Myocyte (in vitro differentiated cells): Measurements from ENCODE around the gene OSBPL5. TPM values are rescaled to one million over a fixed set of nuclear protein-coding genes. Genes with fewer than 3 reads are reported as not detected.
A peak's percentile ranks its signal among the peaks of the same experiment; 100 is the strongest.

ENCODE experiments used
- DNase-seq: peaks from one replicate; pipeline ENCODE4 v3.0.0-alpha.2; 2012; ENCODE audit warnings: low read depth
- total RNA-seq: library from RNA; depleted of rRNA; stranded (reverse); fragments of >200 nt; gene quantifications from 2 replicates; pipeline ENCODE4 v1.2.3, GENCODE V29; 2014

OSBPL5 gene
- total RNA-seq, 1 donor from 2014 or later, result 21.2 TPM

DNA sequence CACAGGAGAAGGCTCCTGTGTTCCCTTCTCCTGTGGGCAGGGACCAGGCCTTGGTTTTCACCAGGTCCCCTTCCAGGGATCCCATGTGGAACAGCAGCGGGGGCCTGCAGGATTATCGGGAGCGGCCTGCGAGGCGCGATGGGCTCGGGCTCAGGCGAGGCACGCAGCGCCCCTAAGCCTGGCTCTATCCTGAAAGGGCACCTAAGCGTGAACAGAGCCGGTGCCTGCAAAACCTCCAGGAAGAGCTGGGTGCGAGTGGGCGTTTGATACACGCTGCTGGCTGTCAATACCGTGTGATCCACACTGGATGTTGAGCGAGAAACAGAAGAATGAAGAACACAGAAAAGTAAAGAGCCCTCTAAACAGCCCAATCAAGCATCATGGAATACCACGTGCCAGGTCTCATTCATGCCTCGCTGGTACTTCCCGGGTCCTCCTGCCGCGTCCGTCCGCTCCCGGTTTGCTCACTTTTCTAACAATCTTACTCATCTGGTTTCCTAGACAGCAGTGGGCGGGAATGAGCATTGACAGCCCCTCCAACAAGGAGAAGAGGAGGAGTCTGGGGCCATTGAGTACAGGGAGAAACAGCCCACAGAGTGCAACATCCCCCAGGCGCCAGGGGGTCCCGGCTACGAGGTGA is 12.5 kb downstream of the OSBPL5 start:
- DNase-seq, result no peak

DNA sequence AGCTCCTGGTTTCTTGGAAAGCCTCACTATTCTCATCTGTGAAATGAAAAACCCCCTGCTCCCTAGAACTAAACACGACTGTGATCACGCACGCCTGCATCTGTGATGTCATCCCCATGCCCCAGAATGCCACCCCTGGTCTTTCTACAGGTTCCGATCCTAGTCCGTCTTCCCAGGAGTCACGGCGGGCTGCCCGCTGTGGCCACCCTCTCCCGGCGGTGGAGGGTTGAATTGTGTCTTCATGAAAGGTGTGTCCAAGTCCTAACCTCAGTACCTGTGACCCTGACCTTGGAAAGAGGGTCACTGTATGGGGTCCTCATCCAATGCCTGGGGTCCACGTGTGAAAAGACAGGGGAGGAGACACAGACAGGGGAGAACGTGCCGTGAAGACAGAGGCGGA is 14.4 kb downstream of the OSBPL5 start:
- DNase-seq, result no peak

DNA sequence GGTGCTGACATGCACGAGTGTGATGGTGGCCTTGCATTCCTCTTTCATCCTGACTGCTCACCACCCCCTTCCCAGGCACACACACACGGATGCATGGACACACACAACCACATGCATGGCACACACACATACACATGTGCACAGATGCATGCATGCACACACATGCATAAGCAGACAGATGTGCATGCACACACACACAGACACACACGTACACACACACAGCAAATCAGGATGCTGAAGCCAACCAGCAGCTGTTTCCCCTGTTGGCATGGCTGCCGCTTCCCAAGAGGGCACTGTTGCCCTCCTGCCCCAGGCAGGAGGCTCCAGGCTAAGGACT is 15.3 kb downstream of the OSBPL5 start:
- DNase-seq, result no peak

DNA sequence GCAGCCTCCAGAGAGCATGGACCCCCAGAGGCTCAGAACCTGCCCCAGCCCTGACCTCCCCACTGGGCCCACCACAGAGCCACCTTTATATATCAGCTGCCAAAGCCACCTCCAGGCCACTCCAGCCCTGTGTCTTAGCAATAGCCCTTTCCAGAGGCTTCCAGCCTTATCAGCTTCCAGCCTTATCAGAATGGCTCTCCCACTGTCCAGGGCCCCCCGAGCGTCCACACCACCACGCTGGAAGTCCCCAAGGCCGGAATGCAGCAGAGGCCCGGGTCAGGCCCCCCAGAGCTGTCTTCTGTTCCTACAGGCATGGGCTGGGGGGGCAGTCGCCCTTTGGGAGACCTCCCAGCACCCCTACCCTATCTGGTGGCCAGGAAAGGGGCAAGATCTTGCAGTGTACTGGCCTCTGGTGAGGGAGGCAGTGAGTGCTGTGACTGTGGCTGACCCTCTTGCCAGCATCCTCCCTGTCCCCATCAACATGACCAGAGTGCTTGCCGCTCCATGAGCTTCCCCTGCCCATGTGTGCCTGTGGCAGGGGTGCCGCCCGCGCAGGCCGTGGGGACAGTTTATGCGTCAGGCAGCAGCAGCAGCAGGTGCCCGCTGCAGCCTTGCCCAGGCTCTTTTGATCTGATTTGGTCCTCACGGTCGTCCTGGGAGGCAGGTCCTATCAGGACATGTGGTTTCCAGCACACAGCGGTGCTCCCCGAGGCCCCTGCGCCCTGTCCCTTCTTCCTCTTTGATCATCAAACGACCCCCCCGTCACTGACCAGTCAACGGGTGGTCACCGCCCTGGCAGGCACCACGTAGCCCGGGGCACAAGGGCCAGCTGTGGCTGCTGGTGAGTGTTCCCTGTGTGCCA is 15.9 kb downstream of the OSBPL5 start:
- DNase-seq, result no peak

DNA sequence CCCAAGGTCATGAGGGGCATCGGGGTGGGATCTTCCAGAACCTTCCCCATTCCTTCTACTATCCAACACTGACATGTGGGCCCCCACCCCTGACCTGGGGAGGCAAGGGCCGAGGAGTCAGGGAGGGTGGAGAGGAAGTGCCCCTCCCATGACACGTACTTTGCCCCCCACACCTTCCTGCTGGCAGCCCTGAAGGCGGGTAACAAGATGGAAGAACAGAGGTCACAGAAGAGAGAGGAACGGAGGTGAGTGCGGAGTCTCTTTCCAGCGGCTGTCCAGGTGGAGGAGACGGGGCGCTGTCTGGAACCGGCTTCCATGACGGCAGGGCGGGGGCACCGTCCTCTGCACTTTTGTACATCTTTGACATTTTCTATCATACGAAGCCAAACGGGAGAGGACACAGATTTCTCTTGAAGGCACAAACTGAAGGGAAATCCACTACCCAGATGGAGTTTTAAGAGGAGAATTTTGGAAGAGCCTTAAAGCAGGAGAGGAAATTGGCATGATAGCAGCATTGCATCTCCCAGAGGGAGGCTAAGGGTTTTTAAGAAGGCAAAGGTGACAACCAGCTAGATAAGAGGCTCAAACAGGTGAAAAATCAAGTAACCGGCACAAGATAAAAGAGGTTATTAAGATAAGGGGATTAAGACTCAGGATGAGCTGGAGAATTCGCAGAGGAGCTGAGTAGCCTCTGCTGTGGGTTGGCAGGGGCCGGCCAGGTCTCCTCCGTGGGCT is 16.7 kb downstream of the OSBPL5 start:
- DNase-seq, result no peak

DNA sequence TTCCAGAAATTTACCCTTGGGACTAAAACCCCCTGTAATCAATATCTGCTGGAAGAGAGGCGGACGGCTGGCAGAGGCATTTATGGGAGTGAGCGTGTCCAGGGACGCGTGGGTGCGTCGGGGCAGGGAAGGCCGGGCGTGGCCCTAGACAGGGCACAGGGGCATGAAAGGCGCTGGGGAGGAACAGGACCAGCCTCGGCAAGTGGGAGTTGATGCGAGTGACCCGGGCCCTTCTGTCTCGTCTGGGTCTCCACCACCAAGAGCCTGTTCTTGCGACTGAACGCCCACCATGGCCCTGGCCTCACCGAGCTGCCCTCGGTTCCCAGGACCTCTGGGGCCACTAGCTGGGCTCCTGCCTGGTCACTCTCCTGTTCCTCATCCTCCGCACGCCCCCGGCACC is 17.5 kb downstream of the OSBPL5 start:
- no peak for DNase-seq

DNA sequence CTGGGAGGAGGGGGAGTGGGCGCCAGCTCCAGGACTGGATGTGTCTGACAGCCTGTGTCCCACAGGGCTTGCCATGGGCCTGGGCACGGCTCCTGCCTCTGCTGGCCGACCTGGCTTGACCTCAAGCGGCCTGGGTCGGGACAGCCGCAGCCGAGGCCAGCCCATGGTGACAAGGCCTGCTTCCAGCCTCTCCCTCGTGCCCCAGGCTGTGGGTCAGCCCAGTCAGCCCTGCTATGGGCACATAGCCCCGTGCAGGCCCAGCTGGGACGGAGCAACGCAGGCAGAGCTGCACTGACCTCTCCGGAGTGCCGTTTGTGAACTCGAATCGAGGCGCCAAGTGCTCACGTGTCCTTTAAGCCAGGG is 17.9 kb downstream of the OSBPL5 start:
- DNase-seq, result peak; percentile 55

DNA sequence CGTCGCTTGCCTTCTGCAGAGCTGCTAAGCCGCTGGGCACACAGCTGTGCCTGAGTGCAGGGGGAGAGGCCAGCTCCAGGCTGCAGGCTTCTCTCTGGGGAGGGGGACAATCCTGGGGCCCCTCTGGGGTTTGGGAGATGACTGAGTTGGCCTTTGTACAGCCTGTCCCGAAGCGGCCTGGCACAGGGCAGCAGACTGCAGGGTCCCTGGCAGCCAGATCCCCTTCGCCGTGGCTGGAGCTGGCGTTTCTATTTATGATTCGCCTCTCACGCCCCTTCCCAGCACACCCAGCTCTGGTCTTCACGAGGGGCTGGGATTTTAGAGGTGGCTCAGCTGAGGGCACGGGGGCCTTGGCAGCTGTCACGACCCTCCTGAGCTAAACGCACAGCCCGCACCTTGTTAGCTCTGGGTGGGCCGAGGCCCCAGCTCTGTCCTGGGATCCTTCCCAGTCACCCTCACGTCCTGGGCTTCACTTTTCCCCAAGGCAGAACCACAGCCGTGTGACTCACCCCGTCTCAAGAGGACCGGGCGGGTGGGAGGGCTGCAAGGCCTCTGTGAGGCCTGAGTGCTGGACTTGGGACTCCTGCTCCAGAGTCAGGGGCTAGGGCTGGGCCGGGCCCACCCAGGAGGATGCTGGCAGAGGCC is 18.4 kb downstream of the OSBPL5 start:
- peak; percentile 72 for DNase-seq

DNA sequence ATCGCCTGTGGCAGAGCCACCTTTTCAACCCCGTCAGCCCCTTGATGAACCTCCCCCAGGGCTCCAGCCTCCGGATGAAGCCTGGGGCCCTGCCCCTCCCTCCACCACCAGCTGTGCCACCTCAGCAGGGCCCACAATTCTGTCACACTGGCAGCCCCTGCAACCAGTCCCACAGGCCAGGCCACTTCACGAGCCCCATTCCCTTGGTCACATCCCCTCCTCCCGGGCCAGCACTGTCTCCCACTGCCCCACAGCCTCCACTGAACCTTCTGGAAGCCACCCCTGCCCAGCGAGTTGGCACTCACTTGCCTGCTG is 19.9 kb downstream of the OSBPL5 start:
- DNase-seq, result no peak

DNA sequence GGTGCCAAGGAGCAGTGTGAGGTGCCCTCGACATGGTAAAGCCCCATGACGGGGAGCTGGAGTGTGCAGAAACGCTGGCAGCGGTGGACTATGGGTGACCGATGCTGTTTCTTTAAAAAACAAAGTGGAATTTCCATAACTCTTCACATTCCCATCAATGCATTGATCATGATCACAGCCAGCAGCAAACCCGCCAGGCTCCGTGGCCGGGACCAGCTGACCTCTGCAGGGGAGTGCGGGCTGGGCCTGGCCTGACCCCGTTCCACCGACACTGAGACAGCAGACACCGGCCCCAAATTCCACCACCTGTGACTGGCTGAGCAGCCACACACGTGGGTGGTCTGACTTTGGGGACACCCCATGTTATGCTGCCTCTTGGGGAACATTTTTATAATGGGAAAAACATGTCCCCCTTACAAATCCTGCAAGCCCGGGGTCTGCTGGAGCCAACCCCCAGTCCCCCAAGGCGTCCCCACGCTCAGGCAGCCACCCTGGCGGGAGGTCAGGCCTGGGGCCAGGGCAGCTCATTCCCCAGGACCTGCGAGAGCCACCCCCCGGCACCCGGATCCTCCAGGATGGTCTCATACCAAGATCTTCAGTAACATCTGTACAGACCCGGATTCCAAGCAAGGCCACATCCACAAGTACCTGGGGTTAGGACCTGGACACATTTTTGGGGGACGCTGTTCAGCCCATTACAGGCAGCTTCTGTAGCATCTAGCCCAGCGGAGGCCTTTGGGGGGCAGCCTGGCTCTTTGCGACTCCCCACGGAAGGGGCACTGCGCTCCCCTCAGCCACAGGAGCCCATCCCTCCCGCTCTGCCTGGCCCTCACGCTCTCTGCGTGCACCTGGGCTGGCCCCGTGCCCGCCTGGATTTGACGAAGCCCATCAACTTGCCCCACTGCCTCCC is 20.6 kb downstream of the OSBPL5 start:
- DNase-seq, result no peak

DNA sequence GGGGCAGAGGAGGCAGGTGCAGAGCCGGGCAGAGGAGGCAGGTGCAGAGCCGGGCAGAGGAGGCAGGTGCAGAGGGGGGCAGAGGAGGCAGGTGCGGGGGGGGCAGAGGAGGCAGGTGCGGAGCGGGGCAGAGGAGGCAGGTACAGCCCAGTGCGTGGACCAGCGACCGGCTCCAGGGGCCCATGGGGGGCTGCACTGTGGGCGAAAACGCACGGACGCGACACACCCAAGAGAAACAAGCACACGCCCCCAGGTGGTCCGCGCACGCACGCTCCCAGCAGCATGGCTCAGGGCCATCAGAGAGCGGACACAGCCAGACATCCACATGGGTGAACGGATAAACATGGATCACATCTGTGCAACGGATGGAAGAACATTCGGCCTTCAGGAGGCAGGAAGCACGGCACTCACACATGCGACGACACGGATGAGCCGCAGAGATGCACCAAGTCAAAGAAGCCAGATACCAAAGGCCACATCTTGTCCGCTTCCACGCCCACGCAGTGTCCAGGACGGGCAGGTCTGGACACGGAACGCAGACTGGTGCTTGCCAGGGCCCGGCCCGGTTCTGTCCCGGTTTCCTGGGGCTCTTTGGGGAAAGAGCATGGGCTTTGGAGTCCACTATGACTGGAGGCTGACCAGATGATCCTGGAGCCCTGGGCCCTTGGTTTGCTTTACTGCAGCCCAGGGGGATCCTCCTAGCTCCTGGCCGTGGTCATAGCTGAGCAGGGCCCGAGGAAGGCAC is 21.8 kb downstream of the OSBPL5 start:
- no peak for DNase-seq

DNA sequence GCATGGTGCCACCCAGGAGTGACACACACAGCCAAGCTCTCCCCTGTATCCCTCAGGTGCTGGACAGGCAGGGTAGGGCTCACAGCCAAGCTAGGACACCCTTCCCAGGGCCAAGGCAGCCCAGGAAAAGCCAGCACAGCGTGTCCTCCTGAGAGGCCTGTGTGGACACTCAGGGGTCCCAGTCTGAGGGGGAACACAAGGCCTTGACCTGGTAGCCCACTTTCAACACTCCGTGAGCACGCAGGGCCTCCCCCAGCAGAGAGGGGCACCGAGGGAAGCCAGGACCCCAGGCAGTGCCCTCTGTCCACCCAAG is 24.9 kb downstream of the OSBPL5 start:
- no peak for DNase-seq

DNA sequence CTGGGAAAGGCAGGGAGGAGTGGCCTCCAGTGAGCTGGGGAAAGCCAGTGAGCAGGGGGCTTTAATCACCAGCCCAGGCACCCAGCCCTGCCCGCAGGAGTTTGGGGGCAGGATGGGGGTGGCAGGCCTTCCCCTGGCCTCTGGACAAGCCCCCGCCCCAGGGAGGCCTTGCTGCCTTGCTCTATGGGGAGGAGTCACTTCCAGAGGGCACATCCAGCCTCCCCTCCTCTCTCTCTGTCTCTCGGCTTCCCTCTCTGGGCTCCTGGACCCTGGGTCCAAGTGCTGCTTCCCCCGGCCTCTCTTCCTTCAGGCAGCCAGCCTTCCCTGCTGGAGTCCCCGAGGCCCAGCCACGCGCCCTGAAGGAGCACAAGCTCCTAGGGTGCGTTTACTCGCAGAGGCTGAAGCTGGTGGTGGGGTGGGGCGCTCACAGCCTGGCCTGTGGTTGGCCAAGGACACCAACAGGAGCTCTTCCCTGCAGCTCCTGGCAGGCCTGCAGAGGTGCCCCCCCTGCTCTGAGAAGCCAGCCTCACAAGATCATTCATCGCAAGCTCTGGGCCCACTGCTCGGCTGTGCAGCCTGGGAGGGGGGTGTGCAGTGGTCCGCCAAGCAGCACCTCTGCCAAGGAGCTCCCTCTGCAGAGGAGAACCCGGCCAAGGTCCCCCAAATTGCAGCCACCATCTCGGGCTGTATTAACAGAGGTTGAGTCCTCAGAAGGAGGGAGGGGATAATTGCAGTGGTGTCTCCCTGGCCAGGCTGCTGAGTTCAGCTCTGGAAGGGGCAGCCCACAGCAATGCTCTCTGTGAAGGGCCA is 25.4 kb downstream of the OSBPL5 start:
- no peak for DNase-seq

DNA sequence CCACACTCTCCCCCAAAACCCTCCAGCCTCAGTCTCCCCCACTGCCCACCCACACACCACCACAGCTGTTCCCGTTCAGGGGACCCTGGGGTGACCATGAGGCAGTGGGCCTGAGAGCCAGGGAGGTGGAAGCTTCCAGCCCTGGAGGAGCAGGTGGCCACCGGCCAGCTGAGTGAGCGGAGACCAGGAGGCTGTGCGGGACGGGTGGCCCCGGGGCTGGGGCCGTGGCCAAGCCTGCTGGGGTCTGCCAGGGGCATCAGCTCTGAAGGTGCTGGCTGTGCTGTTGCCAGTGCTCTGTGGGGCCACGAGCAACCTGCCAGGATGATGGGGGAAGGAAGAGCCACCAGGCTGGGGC is 26.0 kb downstream of the OSBPL5 start:
- no peak for DNase-seq

DNA sequence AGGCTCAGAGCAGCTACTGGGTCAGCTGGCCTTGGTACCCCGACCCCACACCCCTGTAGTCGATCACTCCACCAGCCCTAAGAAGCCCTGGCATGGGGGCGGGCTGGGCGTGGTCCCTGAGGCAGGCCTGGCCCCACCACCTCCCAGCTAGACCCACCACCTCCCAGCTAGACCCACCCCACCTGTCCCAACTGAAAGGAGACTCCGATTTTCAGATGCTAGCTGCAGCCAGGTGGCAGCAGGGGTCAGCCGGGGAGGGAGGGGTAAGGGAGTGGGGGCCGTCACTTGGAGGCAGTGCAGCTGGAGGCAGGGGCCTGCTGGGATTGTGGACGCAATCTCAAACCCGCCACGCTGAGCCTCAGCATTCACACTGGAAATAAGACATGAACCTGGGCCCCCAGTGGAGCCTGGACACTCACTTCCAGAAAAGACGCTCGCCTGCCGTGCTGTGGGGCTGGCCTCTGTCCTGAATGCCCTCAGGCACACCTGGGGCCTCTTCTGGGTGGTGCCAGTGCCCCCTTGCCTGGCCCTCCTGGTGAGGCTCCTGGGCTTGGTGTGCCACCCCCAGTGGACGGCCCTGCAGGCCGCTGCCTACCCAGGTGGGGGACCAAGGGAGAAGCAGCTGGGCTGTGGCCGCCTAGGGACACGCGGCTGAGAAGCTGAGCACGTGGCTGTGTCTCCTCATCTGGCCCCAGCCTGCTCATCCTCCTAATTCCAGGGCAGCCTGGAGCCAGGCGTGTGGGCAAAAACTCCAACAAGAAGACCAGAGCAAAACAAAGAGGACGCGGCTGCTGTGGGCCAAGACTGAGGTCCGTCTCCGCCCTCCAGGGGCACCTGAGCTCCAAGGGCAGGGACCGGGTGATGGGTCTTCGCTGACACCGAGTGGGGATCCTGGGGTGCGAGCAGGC is 26.7 kb downstream of the OSBPL5 start:
- DNase-seq, result no peak

DNA sequence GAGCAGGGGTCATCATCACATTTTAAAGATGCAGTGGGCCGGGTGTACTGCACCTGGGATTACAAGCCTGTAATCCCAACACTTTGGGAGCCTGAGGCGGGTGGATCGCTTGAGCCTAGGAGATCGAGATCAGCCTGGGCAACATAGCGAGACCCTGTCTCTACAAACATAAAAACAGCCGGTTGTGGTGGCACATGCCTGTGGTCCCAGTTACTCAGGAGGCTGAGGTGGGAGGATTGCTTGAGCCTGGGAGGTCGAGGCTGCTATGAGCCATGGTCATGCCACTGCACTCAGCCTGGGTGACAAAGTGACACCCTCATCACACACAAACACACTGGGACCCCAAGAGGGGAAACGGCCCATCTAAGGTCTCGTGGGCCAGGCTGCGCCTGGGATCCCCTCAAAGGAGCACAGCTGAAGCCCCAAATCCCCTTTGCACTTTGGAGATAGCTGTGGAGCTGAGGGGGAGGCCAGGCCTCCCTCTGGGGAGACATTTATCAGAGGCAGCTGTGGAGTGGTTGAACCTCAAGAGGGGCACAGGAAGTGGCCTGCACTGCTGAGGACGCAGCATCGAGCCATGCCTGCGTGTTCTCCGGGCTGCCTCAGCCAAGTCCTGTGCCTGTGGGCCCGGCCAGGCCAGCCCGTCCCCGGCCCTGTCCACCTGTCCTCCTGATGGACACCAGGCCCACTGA is 27.5 kb downstream of the OSBPL5 start:
- DNase-seq, result no peak

DNA sequence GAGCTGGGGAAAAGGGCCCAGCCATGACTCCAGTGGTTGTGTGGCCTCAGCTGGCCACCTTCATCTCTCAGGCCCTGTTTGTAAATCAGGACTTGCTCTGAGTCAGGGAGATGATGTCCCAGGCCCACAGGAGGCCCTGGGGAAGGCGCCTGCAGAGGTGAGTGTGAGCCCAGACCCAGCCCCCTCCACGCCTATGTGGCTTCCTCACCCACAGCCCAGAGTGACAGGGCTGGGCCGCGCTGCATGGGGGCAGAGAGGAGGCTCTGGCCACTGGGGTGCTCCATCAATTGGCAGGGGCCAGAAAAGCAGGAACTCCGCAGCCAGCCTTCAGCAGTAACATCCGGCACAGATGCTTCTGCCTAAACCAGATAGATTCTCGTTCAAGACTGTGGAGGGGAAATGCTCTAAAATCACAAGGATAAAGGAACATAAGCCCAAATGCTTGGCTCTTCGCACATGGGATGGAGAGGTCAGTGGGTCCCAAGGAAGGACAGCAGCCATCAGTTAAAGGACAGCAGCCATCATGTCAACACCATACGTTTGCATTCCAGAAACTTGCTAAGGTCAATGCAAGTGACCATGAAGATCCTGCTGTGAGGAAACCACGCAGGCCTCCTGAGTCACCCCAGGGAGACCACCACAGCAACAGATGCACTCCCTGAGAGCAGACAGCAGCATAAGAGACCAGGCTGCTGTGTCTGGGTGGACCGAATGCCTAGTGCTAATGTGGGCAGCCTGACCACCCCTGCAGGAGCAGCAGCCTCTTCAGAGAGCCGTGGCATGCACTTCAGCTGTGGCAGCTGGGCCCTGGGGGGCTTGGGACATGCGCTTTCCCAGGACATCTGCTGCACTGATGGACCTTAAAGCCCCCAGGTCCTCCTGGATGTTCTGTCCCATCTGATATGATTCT is 28.3 kb downstream of the OSBPL5 start:
- peak; percentile 50 for DNase-seq
